ENCODE results near the gene ANKS1A.
"Not testable (repeated sequence)": the region's sequence is repeated elsewhere in the genome, so short reads cannot be mapped to it uniquely, and the experiment has no call there.

Gene ANKS1A

GRCh38 chr6:34914358-34914757 is 25.3 kb downstream of the ANKS1A start:
- no peak overlapping the region for H3K27ac ChIP-seq

GRCh38 chr6:34916348-34916967 is 27.4 kb downstream of the ANKS1A start:
- no peak for DNase-seq (ENCODE audit: low read depth, low spot score)
- H3K27ac ChIP-seq: no peak overlapping the region

More at GRCh38 chr6:34914358-34914757, 25.3 kb downstream of the ANKS1A start:
- DNase-seq (ENCODE audit: low read depth, low spot score): no peak

GRCh38 chr6:34917626-34918285 is 28.7 kb downstream of the ANKS1A start:
- DNase-seq (ENCODE audit: low read depth, low spot score): no peak

GRCh38 chr6:34919651-34920050 is 30.6 kb downstream of the ANKS1A start:
- no peak overlapping the region for H3K27ac ChIP-seq
- no peak for DNase-seq (ENCODE audit: low read depth, low spot score)

More at GRCh38 chr6:34917626-34918285, 28.7 kb downstream of the ANKS1A start:
- no peak overlapping the region for H3K27ac ChIP-seq

- no peak overlapping the region for H3K27ac ChIP-seq
- no peak for DNase-seq (ENCODE audit: low read depth, low spot score)
Observed at GRCh38 chr6:34920097-34920496, 31.0 kb downstream of the ANKS1A start.

GRCh38 chr6:34922177-34922663 is 33.2 kb downstream of the ANKS1A start:
- peak; percentile 55 for DNase-seq (ENCODE audit: low read depth, low spot score)

GRCh38 chr6:34924831-34925625 is 36.0 kb downstream of the ANKS1A start:
- H3K27ac ChIP-seq: no peak overlapping the region
- no peak for DNase-seq (ENCODE audit: low read depth, low spot score)

More at GRCh38 chr6:34922177-34922663, 33.2 kb downstream of the ANKS1A start:
- no peak overlapping the region for H3K27ac ChIP-seq

- H3K27ac ChIP-seq: peak overlapping the region; percentile 37
- peak; percentile 34 for DNase-seq (ENCODE audit: low read depth, low spot score)
Observed at GRCh38 chr6:34926655-34927054, 37.6 kb downstream of the ANKS1A start.

- no peak overlapping the region for H3K27ac ChIP-seq
- no peak for DNase-seq (ENCODE audit: low read depth, low spot score)
Observed at GRCh38 chr6:34928220-34928619, 39.2 kb downstream of the ANKS1A start.

GRCh38 chr6:34928695-34929094 is 39.6 kb downstream of the ANKS1A start:
- H3K27ac ChIP-seq: no peak overlapping the region
- no peak for DNase-seq (ENCODE audit: low read depth, low spot score)

GRCh38 chr6:34929241-34929978 is 40.4 kb downstream of the ANKS1A start:
- H3K27ac ChIP-seq: no peak overlapping the region

GRCh38 chr6:34930221-34930620 is 41.2 kb downstream of the ANKS1A start:
- no peak overlapping the region for H3K27ac ChIP-seq
- DNase-seq (ENCODE audit: low read depth, low spot score): no peak

More at GRCh38 chr6:34929241-34929978, 40.4 kb downstream of the ANKS1A start:
- DNase-seq (ENCODE audit: low read depth, low spot score): no peak

- not testable (repeated sequence) for H3K27ac ChIP-seq; DNase-seq (ENCODE audit: low read depth, low spot score)
Observed at GRCh38 chr6:34932202-34932601, 43.1 kb downstream of the ANKS1A start.

GRCh38 chr6:34934516-34934915 is 45.5 kb downstream of the ANKS1A start:
- no peak overlapping the region for H3K27ac ChIP-seq
- DNase-seq (ENCODE audit: low read depth, low spot score): no peak

GRCh38 chr6:34938268-34938667 is 49.2 kb downstream of the ANKS1A start:
- H3K27ac ChIP-seq: no peak overlapping the region
- DNase-seq (ENCODE audit: low read depth, low spot score): no peak

- H3K27ac ChIP-seq: no peak overlapping the region
- no peak for DNase-seq (ENCODE audit: low read depth, low spot score)
Observed at GRCh38 chr6:34940030-34940434, 51.0 kb downstream of the ANKS1A start.

- no peak for DNase-seq (ENCODE audit: low read depth, low spot score)
- no peak overlapping the region for H3K27ac ChIP-seq
Observed at GRCh38 chr6:34941421-34941820, 52.4 kb downstream of the ANKS1A start.

- no peak overlapping the region for H3K27ac ChIP-seq
- no peak for DNase-seq (ENCODE audit: low read depth, low spot score)
Observed at GRCh38 chr6:34945317-34945716, 56.3 kb downstream of the ANKS1A start.

- no peak for DNase-seq (ENCODE audit: low read depth, low spot score)
Observed at GRCh38 chr6:34947561-34947960, 58.5 kb downstream of the ANKS1A start.

GRCh38 chr6:34949636-34950035 is 60.6 kb downstream of the ANKS1A start:
- no peak overlapping the region for H3K27ac ChIP-seq
- DNase-seq (ENCODE audit: low read depth, low spot score): no peak

More at GRCh38 chr6:34947561-34947960, 58.5 kb downstream of the ANKS1A start:
- H3K27ac ChIP-seq: no peak overlapping the region
